ENCODE results near the gene KCNAB2. TPM values are rescaled to one million over a fixed set of nuclear protein-coding genes. Genes with fewer than 3 reads are reported as not detected.

Gene KCNAB2
- total RNA-seq, 1 donor from 2014 or later, result 3.3 TPM

- no peak overlapping the region for H3K4me3 ChIP-seq (ENCODE audit: low read depth, low read length)
- TF ChIP-seq CTCF (conservative IDR thresholded peaks at IDR 0.05; ENCODE audit: low read depth, low read length), result no peak
- no peak for DNase-seq (ENCODE audit: low read depth)
Observed at GRCh38 chr1:6103854-6104530, 58.3 kb downstream of the KCNAB2 start.

DNA sequence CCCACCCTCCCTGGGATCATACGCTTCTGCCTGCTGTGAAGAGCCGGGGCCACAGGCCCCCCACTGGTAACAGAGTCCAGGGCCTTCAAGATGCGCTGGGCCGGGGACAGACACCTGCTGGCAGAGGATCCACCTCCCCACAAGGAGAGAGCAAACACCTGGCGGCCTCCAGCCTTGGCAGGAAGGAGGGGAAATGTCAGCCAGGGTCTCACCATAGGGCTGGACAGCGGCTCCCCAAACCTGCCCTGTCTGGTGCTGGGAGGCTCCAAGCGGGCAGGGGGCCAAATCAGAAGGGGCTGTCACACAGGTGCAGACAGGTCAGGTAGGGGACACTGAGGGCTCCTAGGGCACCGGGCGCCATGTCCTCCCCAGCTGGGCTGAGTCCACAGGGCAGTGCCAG lies 58.9 kb downstream of the KCNAB2 start:
- DNase-seq (ENCODE audit: low read depth), result no peak
- TF ChIP-seq CTCF (conservative IDR thresholded peaks at IDR 0.05; ENCODE audit: low read depth, low read length), result no peak
- H3K4me3 ChIP-seq (ENCODE audit: low read depth, low read length), result no peak overlapping the region

GRCh38 chr1:6105218-6105679 lies 59.6 kb downstream of the KCNAB2 start:
- no peak for DNase-seq (ENCODE audit: low read depth)
- TF ChIP-seq CTCF (conservative IDR thresholded peaks at IDR 0.05; ENCODE audit: low read depth, low read length), result peak; percentile 6
- H3K4me3 ChIP-seq (ENCODE audit: low read depth, low read length), result no peak overlapping the region

GRCh38 chr1:6105763-6106162 lies 60.1 kb downstream of the KCNAB2 start:
- H3K4me3 ChIP-seq (ENCODE audit: low read depth, low read length), result no peak overlapping the region
- no peak for DNase-seq (ENCODE audit: low read depth)
- no peak for TF ChIP-seq CTCF (conservative IDR thresholded peaks at IDR 0.05; ENCODE audit: low read depth, low read length)

DNA sequence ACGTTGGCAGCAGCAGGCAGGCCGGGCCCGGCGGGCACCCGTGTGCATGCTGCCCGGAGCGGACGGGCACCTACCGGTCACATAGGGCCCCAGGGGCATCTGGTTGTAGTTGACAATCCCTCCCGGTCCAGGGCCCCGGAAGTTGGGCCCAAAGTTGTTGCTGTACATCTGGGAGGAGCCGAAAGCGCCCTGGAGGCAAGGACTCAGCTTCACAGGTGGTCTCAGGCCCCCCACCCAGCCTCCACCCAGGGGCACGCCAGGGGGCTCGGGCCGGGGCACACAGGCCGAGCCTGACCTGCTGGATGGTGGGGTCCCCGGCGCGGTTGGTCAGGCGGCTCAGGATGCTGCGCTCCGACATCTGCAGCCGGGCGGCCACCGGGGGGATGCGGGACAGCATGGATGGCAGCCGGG lies 60.6 kb downstream of the KCNAB2 start:
- H3K4me3 ChIP-seq (ENCODE audit: low read depth, low read length), result no peak overlapping the region
- TF ChIP-seq CTCF (conservative IDR thresholded peaks at IDR 0.05; ENCODE audit: low read depth, low read length), result no peak
- DNase-seq (ENCODE audit: low read depth), result no peak

GRCh38 chr1:6106977-6107376 lies 61.3 kb downstream of the KCNAB2 start:
- no peak for DNase-seq (ENCODE audit: low read depth)
- TF ChIP-seq CTCF (conservative IDR thresholded peaks at IDR 0.05; ENCODE audit: low read depth, low read length), result no peak
- no peak overlapping the region for H3K4me3 ChIP-seq (ENCODE audit: low read depth, low read length)

Measured in epithelial cell of proximal tubule (primary cell).